Bronchial epithelial cell (primary cell): Measurements from ENCODE around the gene CDH2. TPM values are rescaled to one million over a fixed set of nuclear protein-coding genes. Genes with fewer than 3 reads are reported as not detected.

Experiments used
- DNase-seq: peaks from one replicate; pipeline ENCODE4 v3.0.0-alpha.2; 2010; ENCODE audit warnings: low read depth
- FAIRE-seq: peaks from 2 replicates; lab custom pipeline; 2011; peaks lifted over from hg19 to GRCh38; lab: Jason Lieb, UNC
- H3K27me3 ChIP-seq: 2 replicates; pipeline ENCODE4 v1.5.1; 2011; ENCODE audit warnings: low read length; ENCODE audit not compliant: control insufficient read depth, insufficient read depth
- H3K36me3 ChIP-seq: 2 replicates; pipeline ENCODE4 v1.5.1; 2011; ENCODE audit warnings: low read length; ENCODE audit not compliant: control insufficient read depth, insufficient read depth
- H3K4me3 ChIP-seq: 2 replicates; pipeline ENCODE4 v1.5.1; 2011; ENCODE audit warnings: mild to moderate bottlenecking, low read depth, low read length, control low read depth
- total RNA-seq: library from RNA; depleted of rRNA; stranded (reverse); fragments of >200 nt; gene quantifications from 2 replicates; pipeline ENCODE4 v1.2.1, GENCODE V29; 2014
- TF ChIP-seq, protein P1 (sequence below): IDR thresholded peaks from 2 replicates; pipeline ENCODE4 v1.5.1; 2011; ENCODE audit warnings: mild to moderate bottlenecking, moderate library complexity, low read length, control low read depth, inconsistent platforms; ENCODE audit not compliant: insufficient read depth, severe bottlenecking

CDH2 gene
- total RNA-seq, 1 donor from 2014 or later, result 0.79 TPM

DNA sequence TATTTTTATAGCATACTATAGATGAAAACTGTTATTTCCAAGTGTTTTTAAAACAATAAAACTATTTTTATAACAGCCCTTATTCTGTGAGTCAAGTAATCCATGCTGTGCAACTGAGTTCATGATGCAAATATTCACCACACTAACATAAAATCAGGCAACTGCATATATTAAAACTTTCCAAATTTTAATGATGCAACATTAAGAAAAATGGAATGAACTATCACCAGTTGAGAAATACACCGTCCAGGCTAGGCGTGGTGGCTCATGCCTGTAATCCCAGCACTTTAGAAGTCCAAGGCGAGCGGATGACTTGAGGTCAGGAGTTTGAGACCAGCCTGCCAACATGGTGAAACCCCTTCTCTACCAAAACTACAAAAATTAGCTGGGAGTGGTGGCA, 114.5 kb downstream of the CDH2 start:
- H3K36me3 ChIP-seq, result no peaks in the 10 kb centered on the region
- DNase-seq, result no peak
- H3K4me3 ChIP-seq, result no peak overlapping the region
- TF ChIP-seq, protein P1, sequence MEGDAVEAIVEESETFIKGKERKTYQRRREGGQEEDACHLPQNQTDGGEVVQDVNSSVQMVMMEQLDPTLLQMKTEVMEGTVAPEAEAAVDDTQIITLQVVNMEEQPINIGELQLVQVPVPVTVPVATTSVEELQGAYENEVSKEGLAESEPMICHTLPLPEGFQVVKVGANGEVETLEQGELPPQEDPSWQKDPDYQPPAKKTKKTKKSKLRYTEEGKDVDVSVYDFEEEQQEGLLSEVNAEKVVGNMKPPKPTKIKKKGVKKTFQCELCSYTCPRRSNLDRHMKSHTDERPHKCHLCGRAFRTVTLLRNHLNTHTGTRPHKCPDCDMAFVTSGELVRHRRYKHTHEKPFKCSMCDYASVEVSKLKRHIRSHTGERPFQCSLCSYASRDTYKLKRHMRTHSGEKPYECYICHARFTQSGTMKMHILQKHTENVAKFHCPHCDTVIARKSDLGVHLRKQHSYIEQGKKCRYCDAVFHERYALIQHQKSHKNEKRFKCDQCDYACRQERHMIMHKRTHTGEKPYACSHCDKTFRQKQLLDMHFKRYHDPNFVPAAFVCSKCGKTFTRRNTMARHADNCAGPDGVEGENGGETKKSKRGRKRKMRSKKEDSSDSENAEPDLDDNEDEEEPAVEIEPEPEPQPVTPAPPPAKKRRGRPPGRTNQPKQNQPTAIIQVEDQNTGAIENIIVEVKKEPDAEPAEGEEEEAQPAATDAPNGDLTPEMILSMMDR, result no peak
- no peak for FAIRE-seq
- H3K27me3 ChIP-seq, result no peaks in the 10 kb centered on the region

DNA sequence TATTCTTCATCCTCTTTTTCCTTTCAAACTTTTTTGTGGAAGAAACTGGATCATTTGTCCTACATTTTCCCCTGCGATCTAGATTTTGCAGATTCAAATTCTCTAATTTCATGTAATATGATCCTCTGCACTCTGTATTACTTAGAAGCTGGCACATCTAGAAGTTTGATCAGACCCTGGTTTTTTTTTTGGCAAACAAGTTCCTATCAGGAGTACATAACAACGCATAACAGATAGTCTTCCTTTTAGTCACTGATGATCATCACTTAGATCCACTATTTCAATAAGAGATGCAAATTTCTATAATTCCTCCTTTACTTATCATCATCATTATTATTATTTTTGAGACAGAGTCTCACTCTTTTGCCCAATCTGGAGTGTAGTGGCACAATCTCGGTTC, 117.1 kb downstream of the CDH2 start:
- TF ChIP-seq, protein P1, result no peak
- no peaks in the 10 kb centered on the region for H3K27me3 ChIP-seq
- H3K4me3 ChIP-seq, result no peak overlapping the region
- DNase-seq (no peak), FAIRE-seq (no peak)
- no peaks in the 10 kb centered on the region for H3K36me3 ChIP-seq

DNA sequence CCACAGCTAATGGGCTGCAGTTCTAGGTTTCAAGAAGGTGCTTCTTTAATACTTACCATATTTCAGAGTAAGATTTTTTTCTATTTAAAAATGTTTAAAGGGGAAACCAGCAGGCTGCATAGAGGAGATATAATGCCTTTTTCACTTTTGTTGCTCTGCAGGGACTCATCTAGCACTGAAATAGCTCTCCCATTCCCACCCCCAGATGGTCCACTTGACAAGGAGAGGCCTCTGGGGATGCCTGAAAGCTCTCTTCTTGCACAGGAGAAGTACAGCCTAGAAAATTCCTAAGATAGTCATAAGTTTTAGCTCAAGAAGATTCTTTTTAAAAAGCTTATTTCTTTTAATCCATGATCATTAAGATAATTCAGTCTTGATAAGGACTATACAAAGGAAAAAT, 126.4 kb downstream of the CDH2 start:
- no peak for FAIRE-seq

DNA sequence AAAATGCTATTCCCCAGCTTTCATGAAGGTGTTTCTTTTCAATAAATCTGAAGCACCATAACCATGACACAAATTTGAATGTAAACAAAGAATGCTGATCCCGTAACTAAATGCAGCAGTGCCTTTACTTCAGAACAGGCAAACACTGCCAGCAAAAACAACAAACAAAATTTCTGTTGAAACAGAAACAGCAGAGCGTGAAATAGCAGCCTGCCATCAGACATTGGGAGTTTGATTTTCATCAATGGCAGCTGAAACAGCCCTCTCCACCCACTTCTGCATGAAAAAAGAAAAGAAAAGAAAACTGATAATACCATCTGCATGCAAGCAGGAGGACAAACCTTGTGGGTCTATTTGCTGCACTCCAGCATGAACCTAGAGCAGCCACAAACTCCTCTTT, 128.3 kb downstream of the CDH2 start:
- TF ChIP-seq, protein P1, result no peak
- Histone ChIP-seq H3K4me3 (no peak overlapping the region), H3K36me3 (no peaks in the 10 kb centered on the region), H3K27me3 (no peaks in the 10 kb centered on the region)
- no peak for DNase-seq
- no peak for FAIRE-seq

More for the DNA sequence above, 126.4 kb downstream of the CDH2 start:
- Histone ChIP-seq H3K36me3 (no peaks in the 10 kb centered on the region), H3K4me3 (no peak overlapping the region), H3K27me3 (no peaks in the 10 kb centered on the region)
- TF ChIP-seq, protein P1, result no peak
- no peak for DNase-seq

DNA sequence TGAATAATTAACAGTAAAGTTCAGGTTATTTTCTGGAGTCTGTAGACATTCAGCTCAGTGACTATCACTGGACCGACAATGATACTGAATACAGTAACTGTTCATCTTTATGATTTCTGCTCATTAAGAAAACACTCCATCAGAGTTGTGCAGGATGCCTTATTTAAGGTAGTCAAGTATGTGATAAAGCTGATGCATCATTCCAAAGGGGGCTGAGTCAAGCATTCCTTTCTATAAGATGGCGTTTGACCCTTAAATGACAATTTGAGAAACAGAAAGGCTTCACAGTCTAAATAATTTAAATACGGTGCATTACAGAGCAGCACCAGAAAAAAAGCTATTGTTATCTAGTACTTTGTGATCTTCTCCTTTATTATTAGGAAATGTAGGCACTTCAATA, 131.1 kb downstream of the CDH2 start:
- TF ChIP-seq, protein P1, result no peak
- FAIRE-seq, result no peak
- Histone ChIP-seq H3K27me3 (no peaks in the 10 kb centered on the region), H3K4me3 (no peak overlapping the region), H3K36me3 (no peaks in the 10 kb centered on the region)
- DNase-seq, result no peak

DNA sequence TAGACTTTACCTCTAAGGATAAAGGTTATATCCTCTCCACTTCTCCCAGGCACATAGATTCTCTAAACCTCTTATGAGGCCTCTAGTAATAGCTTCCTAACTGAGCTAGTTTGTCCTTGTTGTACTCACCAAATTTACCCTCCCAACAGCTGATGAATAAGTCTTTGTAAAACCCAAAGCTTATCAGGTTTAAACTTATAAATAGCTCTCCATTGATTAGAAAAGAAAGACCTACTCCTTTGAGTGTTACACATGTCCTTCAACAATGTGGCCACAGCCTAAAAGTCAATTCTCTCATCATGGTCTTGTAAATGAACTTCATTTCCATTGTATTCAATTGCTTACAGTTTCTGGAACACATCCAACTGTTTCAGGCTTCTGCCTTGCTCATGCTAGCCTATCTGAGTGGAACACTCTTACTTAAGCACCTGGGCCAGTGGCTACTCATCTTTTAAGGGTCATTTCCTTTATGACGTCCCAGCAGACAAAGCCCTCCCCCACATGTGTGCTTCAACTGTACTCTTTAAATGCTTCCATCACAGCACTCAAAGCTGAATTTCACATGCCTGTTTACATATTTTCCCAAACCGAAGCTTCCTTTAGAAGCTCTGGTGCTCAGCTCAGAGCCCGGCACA, 131.6 kb downstream of the CDH2 start:
- no peaks in the 10 kb centered on the region for H3K27me3 ChIP-seq
- no peak for FAIRE-seq
- DNase-seq, result peak; percentile 72
- H3K4me3 ChIP-seq, result no peak overlapping the region
- H3K36me3 ChIP-seq, result no peaks in the 10 kb centered on the region
- TF ChIP-seq, protein P1, result no peak
